Body of pancreas (tissue), 4 donors: ENCODE data around the gene LPAR2. TPM values are rescaled to one million over a fixed set of nuclear protein-coding genes. Genes with fewer than 3 reads are reported as not detected.

ENCODE experiments used
- ATAC-seq: fragments of 150-250 bp; one replicate; pipeline ENCODE4 v1.9.1; 2016
- DNase-seq, 4 donors: peaks; one replicate each; pipeline ENCODE4 v3.0.0-alpha.2; 2019
- H3K27ac ChIP-seq, 4 donors: fragments of 200-600 bp; sonication (generic); 1 replicate in 3 of 4; 2 replicates in 1 of 4; pipeline versions ENCODE4 v1.5.1 to v1.6.1; 2016 to 2019; ENCODE audit warnings: mild to moderate bottlenecking in 1 of 4, mixed read lengths in 1 of 4, moderate library complexity in 1 of 4
- H3K27me3 ChIP-seq, 2 donors: fragments of 200-600 bp; sonication (generic); one replicate each; pipeline ENCODE4 v1.6.0; 2016; ENCODE audit warnings: mild to moderate bottlenecking in 1 of 2
- H3K36me3 ChIP-seq, 2 donors: fragments of 200-600 bp; sonication (generic); replicated peaks in 1 of 2; 2 replicates each; pipeline ENCODE4 v1.5.1; 2016; ENCODE audit warnings: low read depth in 2 of 2; ENCODE audit not compliant: insufficient read depth in 1 of 2
- H3K4me1 ChIP-seq: fragments of 200-600 bp; sonication (generic); one replicate; pipeline ENCODE4 v1.6.0; 2016
- H3K4me3 ChIP-seq, 2 donors: fragments of 200-600 bp; sonication (generic); 1 replicate in 1 of 2; 2 replicates in 1 of 2; pipeline ENCODE4 v1.5.1; 2016 to 2019
- H3K9me3 ChIP-seq, 3 donors: fragments of 200-600 bp; sonication (generic); 1 replicate in 2 of 3; 2 replicates in 1 of 3; pipeline ENCODE4 v1.5.1; 2016
- POLR2A ChIP-seq, 3 donors: fragments of 450-650 bp; IDR thresholded peaks; one replicate each; pipeline ENCODE4 v1.6.1; 2016; ENCODE audit warnings: antibody characterized with exemption in 3 of 3, mild to moderate bottlenecking in 2 of 3
- WGBS, 2 donors: methylation state at CpG; one replicate each; pipeline ENCODE4 v1.1.5; 2017; 5-methylcytosine and 5-hydroxymethylcytosine counted together
- intact Hi-C: fragments of 100-400 bp; cut with DNase I; formaldehyde crosslinking; loops from one replicate; pipeline ENCODE4 v1.15.1; 2023
- total RNA-seq, 2 donors: library from RNA; depleted of rRNA; stranded (reverse); fragments of >200 nt; gene quantifications; one replicate each; pipeline ENCODE4 v1.1.0, GENCODE V29; 2016
- TF ChIP-seq, protein P1 (sequence below), 7 experiments: fragments of 450-650 bp in 4 of 7; fragments of 200-600 bp in 3 of 7; sonication (generic) in 3 of 7; IDR thresholded peaks; one replicate each; pipeline ENCODE4 v1.5.1; 2016 to 2019; ENCODE audit warnings: antibody characterized with exemption in 7 of 7

LPAR2 gene
- total RNA-seq, 2 donors from 2014 or later, result 14.3 to 20.8 TPM

GRCh38 chr19:19655051-19655594 lies 27.1 kb upstream of the LPAR2 start:
- H3K4me1 ChIP-seq, result no peaks in the 10 kb centered on the region
- no peaks in the 10 kb centered on the region for H3K27me3 ChIP-seq
- no peaks in the 10 kb centered on the region for H3K9me3 ChIP-seq
- no peak for ATAC-seq
- peaks cover 44 to 60% of the 10 kb centered on the region in 2 donors for H3K36me3 ChIP-seq
- no peak overlapping the region for H3K27ac ChIP-seq
- 94 to 96% methylated on average over 12 to 22 of the region's 22 CpGs for WGBS, 2 donors
- TF ChIP-seq POLR2A (IDR thresholded peaks at IDR 0.05), result no peak
- TF ChIP-seq, protein P1, sequence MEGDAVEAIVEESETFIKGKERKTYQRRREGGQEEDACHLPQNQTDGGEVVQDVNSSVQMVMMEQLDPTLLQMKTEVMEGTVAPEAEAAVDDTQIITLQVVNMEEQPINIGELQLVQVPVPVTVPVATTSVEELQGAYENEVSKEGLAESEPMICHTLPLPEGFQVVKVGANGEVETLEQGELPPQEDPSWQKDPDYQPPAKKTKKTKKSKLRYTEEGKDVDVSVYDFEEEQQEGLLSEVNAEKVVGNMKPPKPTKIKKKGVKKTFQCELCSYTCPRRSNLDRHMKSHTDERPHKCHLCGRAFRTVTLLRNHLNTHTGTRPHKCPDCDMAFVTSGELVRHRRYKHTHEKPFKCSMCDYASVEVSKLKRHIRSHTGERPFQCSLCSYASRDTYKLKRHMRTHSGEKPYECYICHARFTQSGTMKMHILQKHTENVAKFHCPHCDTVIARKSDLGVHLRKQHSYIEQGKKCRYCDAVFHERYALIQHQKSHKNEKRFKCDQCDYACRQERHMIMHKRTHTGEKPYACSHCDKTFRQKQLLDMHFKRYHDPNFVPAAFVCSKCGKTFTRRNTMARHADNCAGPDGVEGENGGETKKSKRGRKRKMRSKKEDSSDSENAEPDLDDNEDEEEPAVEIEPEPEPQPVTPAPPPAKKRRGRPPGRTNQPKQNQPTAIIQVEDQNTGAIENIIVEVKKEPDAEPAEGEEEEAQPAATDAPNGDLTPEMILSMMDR (IDR thresholded peaks at IDR 0.05), result no peak
- DNase-seq, result no peak
- H3K4me3 ChIP-seq, result no peak overlapping the region
- intact Hi-C loops, result no loop called here

DNA sequence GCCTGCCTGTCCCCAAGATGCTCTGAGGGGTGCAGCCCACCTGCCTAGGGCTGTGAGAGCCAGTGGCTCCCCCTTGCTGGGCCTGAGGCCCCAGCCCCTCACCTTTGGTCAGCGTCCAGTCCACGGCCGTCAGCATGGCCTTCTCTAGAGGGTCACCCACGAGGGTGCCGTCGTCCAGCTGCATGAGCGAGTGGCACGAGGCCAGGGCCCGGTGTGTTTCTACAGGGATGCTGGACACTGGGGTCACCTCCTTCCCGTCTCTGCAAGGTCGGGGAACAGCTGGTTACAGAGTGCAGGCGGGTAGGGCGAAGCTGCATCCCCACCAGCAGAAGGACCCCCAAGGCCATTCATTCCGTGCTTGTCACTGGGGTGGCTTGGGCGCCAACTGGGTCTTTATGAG lies 26.4 kb upstream of the LPAR2 start:
- Histone ChIP-seq H3K36me3 (peaks cover 44 to 60% of the 10 kb centered on the region in 2 donors), H3K9me3 (no peaks in the 10 kb centered on the region), H3K4me1 (no peaks in the 10 kb centered on the region), H3K27ac (no peak overlapping the region), H3K4me3 (no peak overlapping the region), H3K27me3 (no peaks in the 10 kb centered on the region)
- whole genome bisulfite sequencing, 2 donors, result 91% methylated on average over 15 of the region's 15 CpGs; no CpG with 5 or more reads in 1 of the 2 donors
- no peak for DNase-seq
- TF ChIP-seq, protein P1 (IDR thresholded peaks at IDR 0.05), result no peak
- no peak for TF ChIP-seq POLR2A (IDR thresholded peaks at IDR 0.05)
- intact Hi-C loops, result no loop called here
- no peak for ATAC-seq

DNA sequence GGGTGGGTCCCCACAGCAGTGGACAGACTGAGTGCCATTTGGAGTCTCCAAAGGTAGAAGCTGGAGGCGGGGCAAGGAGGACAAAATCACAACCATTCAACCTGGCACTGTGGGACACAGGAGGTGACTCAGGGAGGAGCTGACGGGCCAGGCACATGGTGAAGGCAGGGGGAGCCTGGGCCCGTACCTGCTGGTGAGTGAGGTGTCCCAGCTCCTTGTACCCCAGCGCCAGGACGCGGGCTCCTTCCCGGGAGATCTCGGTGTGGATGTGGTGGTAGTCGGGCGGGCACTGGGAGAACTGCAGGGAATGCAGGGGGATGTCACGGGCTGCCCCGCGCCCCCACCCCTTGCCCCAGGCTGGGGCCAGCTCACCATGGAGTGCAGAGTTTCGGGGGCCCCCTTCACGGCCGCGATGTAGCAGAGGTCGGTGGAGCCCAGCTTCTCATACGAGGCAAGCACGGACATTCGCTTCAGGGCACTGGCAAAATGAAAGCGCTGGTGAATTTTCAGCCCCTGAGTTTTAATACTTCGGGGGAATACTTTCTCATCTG lies 25.7 kb upstream of the LPAR2 start:
- 91 to 92% methylated on average over 4 to 23 of the region's 23 CpGs for WGBS, 2 donors

DNA sequence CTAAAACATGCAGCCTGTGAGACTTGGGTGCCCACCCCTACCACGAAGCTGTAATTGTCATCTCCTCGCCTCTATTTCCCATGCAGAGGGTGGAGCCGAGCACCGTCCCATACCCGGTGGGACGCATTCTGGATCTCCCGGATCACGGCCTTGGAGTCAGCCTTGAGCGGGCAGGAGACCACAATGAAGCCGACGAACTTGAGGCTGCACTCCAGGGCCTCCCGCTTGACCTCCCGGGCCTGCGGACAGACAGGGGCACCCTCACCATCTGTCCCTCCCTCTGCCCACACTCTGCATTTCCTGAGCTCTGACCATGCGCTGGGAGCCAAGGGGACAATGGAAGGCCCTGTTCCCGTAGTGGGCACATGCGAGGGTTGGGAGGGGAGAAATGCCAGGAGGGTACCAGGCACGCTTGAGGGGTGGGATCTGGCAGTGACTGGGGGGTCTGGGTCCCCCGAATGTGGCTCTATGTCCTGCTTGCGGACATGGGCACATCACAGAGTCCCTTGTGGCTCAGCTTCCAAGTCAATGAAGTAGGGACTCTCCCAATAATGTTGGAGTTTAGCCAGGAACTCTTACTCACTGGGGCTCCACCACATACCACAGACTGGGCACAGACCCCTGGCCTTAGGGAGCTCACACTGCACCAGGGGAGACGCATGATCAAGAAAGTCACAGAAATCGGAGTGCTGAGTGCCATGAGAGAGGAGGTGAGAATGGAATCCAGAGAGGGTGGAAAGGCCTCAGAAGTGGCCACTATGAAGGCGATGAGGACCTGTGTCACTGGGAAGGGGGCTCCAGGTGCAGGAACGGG lies 24.7 kb upstream of the LPAR2 start:
- H3K36me3 ChIP-seq, result peaks cover 39 to 61% of the 10 kb centered on the region in 2 donors
- H3K4me1 ChIP-seq, result no peaks in the 10 kb centered on the region
- DNase-seq (no peak), ATAC-seq (no peak)
- no peaks in the 10 kb centered on the region for H3K9me3 ChIP-seq
- intact Hi-C loops, result no loop called here
- TF ChIP-seq, protein P1 (IDR thresholded peaks at IDR 0.05), result no peak
- TF ChIP-seq POLR2A (IDR thresholded peaks at IDR 0.05), result no peak
- 91 to 93% methylated on average over 14 to 24 of the region's 24 CpGs for WGBS, 2 donors
- no peak overlapping the region for H3K4me3 ChIP-seq
- H3K27ac ChIP-seq, result no peak overlapping the region
- H3K27me3 ChIP-seq, result no peaks in the 10 kb centered on the region

More for the DNA sequence above, 25.7 kb upstream of the LPAR2 start:
- no peak for DNase-seq
- peaks cover 42 to 64% of the 10 kb centered on the region in 2 donors for H3K36me3 ChIP-seq
- no peaks in the 10 kb centered on the region for H3K4me1 ChIP-seq
- H3K9me3 ChIP-seq, result no peaks in the 10 kb centered on the region
- H3K4me3 ChIP-seq, result no peak overlapping the region
- intact Hi-C loops, result no loop called here
- ATAC-seq, result no peak
- no peak overlapping the region for H3K27ac ChIP-seq
- H3K27me3 ChIP-seq, result no peaks in the 10 kb centered on the region
- no peak for TF ChIP-seq POLR2A (IDR thresholded peaks at IDR 0.05)
- TF ChIP-seq, protein P1 (IDR thresholded peaks at IDR 0.05), result no peak
